GM10266 (cell line): ENCODE results near the gene SLC35F3.

Experiments used
- DNase-seq: peaks from one replicate; pipeline ENCODE4 v3.0.0; 2012; ENCODE audit errors: extremely low spot score
- CTCF ChIP-seq: IDR thresholded peaks from 2 replicates; pipeline ENCODE4 v1.5.1; 2012; ENCODE audit warnings: mild to moderate bottlenecking, low read depth; ENCODE audit not compliant: control insufficient read depth, insufficient read depth; ENCODE audit errors: missing control alignments

SLC35F3 gene

DNA sequence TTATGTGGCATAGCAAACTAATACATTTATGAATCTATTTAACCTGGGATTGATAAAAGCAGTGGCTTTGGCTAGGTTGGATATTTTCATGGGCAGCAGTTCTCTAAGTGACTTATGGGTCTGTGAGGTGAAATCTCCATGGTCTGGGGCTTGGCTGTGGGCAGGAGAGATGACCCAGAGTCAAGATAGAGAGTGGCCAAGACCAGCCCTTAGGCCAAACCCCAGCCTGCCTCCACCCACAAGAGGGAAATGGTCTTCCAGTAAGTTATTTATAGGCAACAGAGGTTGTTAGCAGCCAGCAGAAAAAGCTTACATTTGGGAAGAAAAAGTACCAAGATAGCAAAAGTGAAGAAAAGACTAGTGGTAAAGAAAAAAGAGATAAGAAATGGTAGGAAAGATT is 61.4 kb downstream of the SLC35F3 start:
- TF ChIP-seq CTCF: no peak
- no peak for DNase-seq

DNA sequence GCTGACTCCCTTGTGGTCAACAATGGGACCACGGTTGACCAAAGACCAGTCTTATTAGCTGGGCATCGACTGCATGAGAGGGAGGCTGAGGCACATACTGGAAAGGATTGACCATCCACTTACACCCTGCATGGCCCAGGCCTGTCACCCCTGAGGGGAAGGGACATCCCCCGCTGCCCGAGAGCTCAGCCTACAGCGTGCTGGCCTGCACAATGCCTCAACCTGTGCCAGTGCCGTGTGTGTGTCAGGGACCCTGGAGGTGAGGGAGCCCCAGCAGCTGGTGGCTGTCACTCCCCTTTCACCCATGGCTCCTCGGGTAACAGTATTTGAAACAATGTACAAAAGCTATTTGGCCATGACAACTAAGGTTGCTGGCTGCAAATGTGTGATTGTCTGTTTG is 67.3 kb downstream of the SLC35F3 start:
- TF ChIP-seq CTCF: no peak
- no peak for DNase-seq

DNA sequence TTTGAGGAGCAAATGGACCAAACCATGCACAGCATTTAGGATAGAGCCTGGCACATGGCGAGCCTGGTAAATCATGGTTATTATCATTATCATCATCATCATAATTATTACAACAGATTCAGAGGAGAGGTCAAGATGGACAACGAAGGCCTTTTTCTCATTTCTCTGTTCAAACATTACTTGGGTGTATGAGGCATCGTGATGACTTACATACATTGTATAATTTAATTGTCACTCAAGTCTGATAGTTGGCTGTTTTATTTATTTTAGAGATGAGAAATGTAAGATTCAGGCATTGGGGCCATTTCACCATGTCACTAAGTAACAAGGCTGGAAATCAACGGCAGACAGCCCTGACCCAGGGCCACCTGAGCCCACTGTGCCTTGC is 68.1 kb downstream of the SLC35F3 start:
- DNase-seq: no peak
- no peak for TF ChIP-seq CTCF

GRCh38 chr1:233972951-233973635 is 68.6 kb downstream of the SLC35F3 start:
- no peak for DNase-seq
- no peak for TF ChIP-seq CTCF

- no peak for DNase-seq
- no peak for TF ChIP-seq CTCF
These were observed 71.0 kb downstream of the SLC35F3 start for GRCh38 chr1:233975486-233975885.

- no peak for TF ChIP-seq CTCF
- DNase-seq: no peak
These were observed 76.7 kb downstream of the SLC35F3 start for GRCh38 chr1:233981042-233981675.

DNA sequence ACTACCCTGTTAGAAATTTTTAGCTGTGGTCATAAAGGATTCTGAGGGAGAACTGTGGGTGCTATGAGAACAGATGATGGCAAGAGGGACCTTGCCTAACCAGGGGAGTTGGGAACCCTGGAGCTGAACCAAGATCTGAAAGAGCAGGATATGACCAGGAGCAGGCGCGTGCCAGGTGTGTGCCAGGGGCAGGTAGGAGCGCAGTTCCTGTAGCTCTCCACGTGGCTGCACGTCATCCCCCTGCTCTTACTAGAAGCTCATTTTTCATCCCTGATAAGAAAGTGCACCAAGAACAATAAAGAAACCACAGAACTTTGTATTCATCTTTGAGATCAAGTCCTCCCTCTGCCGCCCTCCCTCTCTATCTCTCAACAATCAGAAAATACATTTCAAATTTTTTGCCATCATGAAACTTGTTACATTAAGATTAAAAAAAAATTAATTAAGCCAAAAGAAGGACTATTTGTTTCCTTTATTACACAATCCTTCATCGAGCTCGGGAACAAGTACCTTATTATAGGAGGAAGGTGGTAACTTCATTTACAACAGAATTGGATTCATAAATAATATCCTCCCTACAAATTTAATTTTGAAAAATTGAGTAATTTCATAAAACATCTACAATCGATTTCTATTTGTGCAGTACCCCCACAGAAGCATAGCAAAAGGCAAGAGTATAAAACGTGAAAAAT is 78.5 kb downstream of the SLC35F3 start:
- DNase-seq: no peak

More for the DNA sequence above, 78.5 kb downstream of the SLC35F3 start:
- TF ChIP-seq CTCF: no peak
